ENCODE measurements around the gene TLK1.

Gene TLK1

DNA sequence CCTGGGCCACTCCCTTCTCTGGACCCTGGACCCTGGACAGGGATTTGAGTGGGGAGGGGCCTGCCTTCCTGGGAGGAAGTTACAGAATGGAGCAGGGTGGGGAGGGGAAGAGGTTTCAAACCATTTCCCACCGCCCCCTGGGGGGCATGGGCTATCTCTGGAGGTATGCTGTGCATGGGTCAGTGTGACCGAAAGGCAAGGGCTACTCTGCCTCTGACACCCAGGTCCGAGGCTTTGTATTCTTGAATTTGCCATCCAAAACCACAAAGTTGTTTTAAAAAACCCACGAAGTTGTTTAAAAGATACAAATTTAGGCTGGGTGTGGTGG, 184.8 kb downstream of the TLK1 start:
- in situ Hi-C loops (cut with HindIII; ENCODE audit: low sequenced_read_pairs) = no loop called here
- TF ChIP-seq, protein P1, sequence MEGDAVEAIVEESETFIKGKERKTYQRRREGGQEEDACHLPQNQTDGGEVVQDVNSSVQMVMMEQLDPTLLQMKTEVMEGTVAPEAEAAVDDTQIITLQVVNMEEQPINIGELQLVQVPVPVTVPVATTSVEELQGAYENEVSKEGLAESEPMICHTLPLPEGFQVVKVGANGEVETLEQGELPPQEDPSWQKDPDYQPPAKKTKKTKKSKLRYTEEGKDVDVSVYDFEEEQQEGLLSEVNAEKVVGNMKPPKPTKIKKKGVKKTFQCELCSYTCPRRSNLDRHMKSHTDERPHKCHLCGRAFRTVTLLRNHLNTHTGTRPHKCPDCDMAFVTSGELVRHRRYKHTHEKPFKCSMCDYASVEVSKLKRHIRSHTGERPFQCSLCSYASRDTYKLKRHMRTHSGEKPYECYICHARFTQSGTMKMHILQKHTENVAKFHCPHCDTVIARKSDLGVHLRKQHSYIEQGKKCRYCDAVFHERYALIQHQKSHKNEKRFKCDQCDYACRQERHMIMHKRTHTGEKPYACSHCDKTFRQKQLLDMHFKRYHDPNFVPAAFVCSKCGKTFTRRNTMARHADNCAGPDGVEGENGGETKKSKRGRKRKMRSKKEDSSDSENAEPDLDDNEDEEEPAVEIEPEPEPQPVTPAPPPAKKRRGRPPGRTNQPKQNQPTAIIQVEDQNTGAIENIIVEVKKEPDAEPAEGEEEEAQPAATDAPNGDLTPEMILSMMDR (IDR thresholded peaks at IDR 0.05; ENCODE audit: low read depth, low read length, missing control alignments) = no peak
- no peak overlapping the region for H3K4me3 ChIP-seq (ENCODE audit: low read depth, low read length)
- DNase-seq (ENCODE audit: low read depth) = no peak

DNA sequence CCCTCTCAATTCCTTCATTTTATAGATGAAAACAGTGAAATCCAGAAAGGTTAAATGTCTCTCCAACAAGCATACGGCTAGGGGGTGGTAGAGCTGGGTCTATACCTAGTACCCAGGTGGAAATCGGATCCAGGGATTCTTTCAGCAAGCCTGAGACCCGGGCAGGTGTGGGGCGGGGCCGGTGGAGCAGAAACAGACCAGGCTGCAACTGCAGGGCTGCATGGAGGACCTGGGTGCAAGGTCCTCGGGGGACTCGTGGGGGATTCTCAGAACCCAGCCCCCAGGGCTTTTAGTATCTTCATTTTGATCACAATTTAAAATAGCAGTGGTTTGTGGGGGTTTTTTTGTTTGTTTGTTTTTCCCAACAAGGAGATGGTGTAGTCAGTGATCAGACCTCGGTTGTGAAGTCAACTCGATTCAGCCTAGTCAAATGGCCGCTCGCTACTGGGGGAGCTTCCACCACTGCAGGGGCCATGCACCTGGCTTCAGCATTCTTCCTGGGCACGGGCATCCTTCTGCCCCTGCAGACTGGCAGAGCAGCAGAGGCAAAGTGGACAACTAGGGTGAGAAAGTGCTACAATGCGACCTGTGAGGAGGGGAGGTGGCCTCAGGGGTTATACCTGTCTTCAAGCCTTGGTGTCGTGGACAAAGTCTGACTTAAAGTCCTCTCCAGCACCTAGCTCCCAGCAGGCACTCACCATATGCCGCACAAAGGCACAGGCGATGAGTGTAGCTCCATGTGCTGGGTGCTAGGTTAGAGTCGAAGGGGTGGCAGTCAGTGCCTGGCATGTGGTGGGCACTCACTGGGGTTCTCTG, 185.4 kb downstream of the TLK1 start:
- no peak for DNase-seq (ENCODE audit: low read depth)
- no peak overlapping the region for H3K4me3 ChIP-seq (ENCODE audit: low read depth, low read length)
- in situ Hi-C loops (cut with HindIII; ENCODE audit: low sequenced_read_pairs) = no loop called here
- TF ChIP-seq, protein P1 (IDR thresholded peaks at IDR 0.05; ENCODE audit: low read depth, low read length, missing control alignments) = no peak

DNA sequence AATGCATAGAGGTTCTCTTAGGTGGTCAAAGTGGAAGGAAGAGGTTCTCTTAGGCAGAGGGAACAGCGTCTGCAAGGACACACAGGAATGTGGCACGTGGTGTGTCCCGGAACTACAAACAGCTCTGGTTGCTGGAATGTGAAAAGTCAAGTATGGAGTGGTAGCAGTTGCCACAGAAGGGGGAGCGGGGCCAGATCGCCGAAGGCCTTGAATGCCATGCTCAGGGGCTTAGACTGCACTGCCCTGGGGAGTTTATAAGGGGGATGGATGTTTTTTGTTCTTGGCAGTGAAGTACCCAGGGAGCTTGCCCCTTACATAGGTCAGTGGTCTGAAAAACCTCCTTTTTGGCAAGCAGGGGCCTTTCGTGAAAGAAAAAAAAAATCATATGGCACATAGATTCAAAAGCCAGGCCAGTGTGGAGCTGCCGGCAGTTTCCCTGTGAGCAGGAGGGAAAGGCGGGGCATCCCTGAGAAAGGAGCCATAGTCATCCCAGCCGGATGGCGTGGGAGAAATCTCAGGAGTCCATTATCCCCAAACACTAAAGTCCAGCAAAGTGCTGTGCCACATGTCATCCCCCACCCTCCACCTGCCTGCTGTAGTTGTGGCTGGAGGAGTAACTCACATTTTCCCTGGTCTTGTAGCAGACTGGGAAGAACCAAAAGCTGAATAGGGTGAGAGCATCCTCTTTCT, 186.2 kb downstream of the TLK1 start:
- TF ChIP-seq, protein P1 (IDR thresholded peaks at IDR 0.05; ENCODE audit: low read depth, low read length, missing control alignments) = no peak
- no peak overlapping the region for H3K4me3 ChIP-seq (ENCODE audit: low read depth, low read length)
- DNase-seq (ENCODE audit: low read depth) = no peak
- in situ Hi-C loops (cut with HindIII; ENCODE audit: low sequenced_read_pairs) = loop anchor here (25.0 kb wide), 1 partner anchor 438 kb away; no protein-coding TSS in a partner anchor

DNA sequence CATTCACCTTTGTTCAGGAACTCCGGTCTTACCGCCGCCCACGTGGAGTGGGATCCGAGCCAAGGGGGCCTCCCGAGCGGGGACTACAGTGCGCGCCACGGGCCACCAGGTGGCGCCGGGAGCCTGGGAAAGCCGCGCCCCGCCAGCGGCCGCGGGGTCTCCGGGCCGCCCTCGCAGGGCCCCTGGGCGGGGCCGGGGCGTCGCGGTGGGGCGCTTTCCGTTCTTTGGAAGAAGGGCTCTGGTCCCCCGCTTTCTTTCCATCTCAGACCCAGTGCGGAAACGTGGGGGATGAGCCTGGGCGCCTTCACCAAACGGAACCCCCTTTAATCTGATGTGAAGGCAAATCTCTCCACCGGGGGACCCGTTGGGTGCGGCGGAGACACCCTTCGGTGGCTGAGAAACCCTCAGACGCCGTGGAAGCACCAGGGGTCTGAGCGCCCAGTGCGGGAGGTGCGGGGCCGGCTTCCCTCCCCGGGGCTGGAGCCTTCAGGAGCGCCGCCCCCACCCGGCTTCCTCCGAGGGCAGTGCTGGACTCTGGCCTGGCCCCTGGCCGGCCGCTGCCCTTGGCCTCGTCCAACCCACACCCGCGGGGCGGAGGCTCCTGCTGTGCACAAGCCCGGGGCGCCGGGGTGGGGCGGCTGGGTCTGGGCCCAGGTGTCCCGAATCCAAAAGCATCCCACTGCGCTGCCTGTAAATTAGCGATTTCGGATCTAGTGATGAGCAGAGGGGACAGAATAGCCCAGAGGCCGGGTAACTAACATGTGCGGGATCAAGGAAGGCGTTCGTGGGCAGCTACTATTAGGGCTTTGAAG, 187.0 kb downstream of the TLK1 start:
- TF ChIP-seq, protein P1 (IDR thresholded peaks at IDR 0.05; ENCODE audit: low read depth, low read length, missing control alignments) = peak; percentile 71
- in situ Hi-C loops (cut with HindIII; ENCODE audit: low sequenced_read_pairs) = loop anchor here (25.0 kb wide), 1 partner anchor 439 kb away; no protein-coding TSS in a partner anchor
- H3K4me3 ChIP-seq (ENCODE audit: low read depth, low read length) = peak overlapping the region; percentile 62
- DNase-seq (ENCODE audit: low read depth) = peak; percentile 49

DNA sequence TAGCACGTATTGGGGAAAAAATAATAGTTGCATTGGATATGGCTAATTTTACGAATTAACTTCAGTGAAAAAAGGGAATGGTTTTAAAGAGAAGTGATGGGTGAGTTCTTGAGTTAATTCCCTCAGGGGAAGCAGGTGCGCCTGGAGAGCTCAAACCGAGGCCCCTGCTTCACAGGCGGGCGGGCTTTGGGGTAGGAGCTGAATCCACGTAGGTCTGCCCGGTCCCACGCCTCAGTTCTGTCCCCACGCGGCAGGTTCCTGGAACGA, 187.5 kb downstream of the TLK1 start:
- H3K4me3 ChIP-seq (ENCODE audit: low read depth, low read length) = peak overlapping the region; percentile 62
- in situ Hi-C loops (cut with HindIII; ENCODE audit: low sequenced_read_pairs) = loop anchor here (25.0 kb wide), 1 partner anchor 439 kb away; no protein-coding TSS in a partner anchor
- no peak for DNase-seq (ENCODE audit: low read depth)
- TF ChIP-seq, protein P1 (IDR thresholded peaks at IDR 0.05; ENCODE audit: low read depth, low read length, missing control alignments) = no peak
